GM18520 (cell line): ENCODE results near the gene ELOVL5.
A peak's percentile ranks its signal among the peaks of the same experiment; 100 is the strongest.
"Not testable (repeated sequence)": the region's sequence is repeated elsewhere in the genome, so short reads cannot be mapped to it uniquely, and the experiment has no call there.

Source experiments
- ATAC-seq: cut with Tn5 transposase; IDR thresholded peaks from one replicate; pipeline ENCODE4 v1.9.1; 2021; ENCODE audit not compliant: unreplicated experiment

ELOVL5 gene

GRCh38 chr6:53330137-53330536, 18.6 kb downstream of the ELOVL5 start:
- no peak for ATAC-seq

- no peak for ATAC-seq
Measured at GRCh38 chr6:53328375-53328774, 20.4 kb downstream of the ELOVL5 start.

- ATAC-seq = no peak
Measured at GRCh38 chr6:53327017-53327395, 21.7 kb downstream of the ELOVL5 start.

GRCh38 chr6:53326372-53327016, 22.3 kb downstream of the ELOVL5 start:
- no peak for ATAC-seq

- no peak for ATAC-seq
Measured at GRCh38 chr6:53325785-53326184, 23.0 kb downstream of the ELOVL5 start.

GRCh38 chr6:53322188-53323029, 26.3 kb downstream of the ELOVL5 start:
- no peak for ATAC-seq

GRCh38 chr6:53321701-53322100, 27.0 kb downstream of the ELOVL5 start:
- ATAC-seq = no peak

- no peak for ATAC-seq
Measured at GRCh38 chr6:53320964-53321363, 27.8 kb downstream of the ELOVL5 start.

- ATAC-seq = no peak
Measured at GRCh38 chr6:53318429-53318828, 30.3 kb downstream of the ELOVL5 start.

GRCh38 chr6:53317861-53318260, 30.9 kb downstream of the ELOVL5 start:
- no peak for ATAC-seq

GRCh38 chr6:53317299-53317698, 31.5 kb downstream of the ELOVL5 start:
- not testable (repeated sequence) for ATAC-seq

GRCh38 chr6:53316142-53316541, 32.6 kb downstream of the ELOVL5 start:
- no peak for ATAC-seq

- no peak for ATAC-seq
Measured at GRCh38 chr6:53315086-53315724, 33.5 kb downstream of the ELOVL5 start.

GRCh38 chr6:53313784-53314400, 34.9 kb downstream of the ELOVL5 start:
- no peak for ATAC-seq

GRCh38 chr6:53312355-53312754, 36.4 kb downstream of the ELOVL5 start:
- peak; percentile 45 for ATAC-seq

- ATAC-seq = no peak
Measured at GRCh38 chr6:53311586-53311935, 37.2 kb downstream of the ELOVL5 start.

GRCh38 chr6:53310771-53311585, 37.8 kb downstream of the ELOVL5 start:
- no peak for ATAC-seq

- no peak for ATAC-seq
Measured at GRCh38 chr6:53309901-53310300, 38.8 kb downstream of the ELOVL5 start.

- no peak for ATAC-seq
Measured at GRCh38 chr6:53309059-53309900, 39.5 kb downstream of the ELOVL5 start.

- peak; percentile 88 for ATAC-seq
Measured at GRCh38 chr6:53306819-53307347, 41.9 kb downstream of the ELOVL5 start.
